WTC11 (cell line): Measurements from ENCODE around the gene ZNF750. TPM values are rescaled to one million over a fixed set of nuclear protein-coding genes. Genes with fewer than 3 reads are reported as not detected.
A peak's percentile ranks its signal among the peaks of the same experiment; 100 is the strongest.

Source experiments
- ATAC-seq: fragments of 200-7000 bp; cut with Tn5 transposase; 2 replicates; pipeline ENCODE4 v1.10.0; 2021; ENCODE audit warnings: mild to moderate bottlenecking, moderate library complexity
- CTCF ChIA-PET: fragments of 300-600 bp; sonication (Branson Sonifier 250); formaldehyde crosslinking; loops from one replicate; lab custom pipeline; 2021; ENCODE audit warnings: antibody characterized with exemption; lab: Charles Lee
- POLR2A ChIA-PET: fragments of 350-600 bp; sonication (Branson Sonifier 250); formaldehyde crosslinking; loops from one replicate; lab custom pipeline; 2021; ENCODE audit warnings: antibody characterized with exemption; lab: Charles Lee
- DNase-seq: peaks from one replicate; pipeline ENCODE4 v3.0.0; 2021; ENCODE audit warnings: low spot score
- H3K27ac Mint-ChIP-seq: 2 replicates; pipeline ENCODE4 v1.8.0; 2021; ENCODE audit warnings: mixed read lengths
- H3K27me3 Mint-ChIP-seq: 2 replicates; pipeline ENCODE4 v1.8.0; 2021; ENCODE audit warnings: low read depth, mild to moderate bottlenecking, moderate library complexity, mixed read lengths
- H3K36me3 Mint-ChIP-seq: 2 replicates; pipeline ENCODE4 v1.8.0; 2021; ENCODE audit warnings: mixed read lengths
- H3K4me1 Mint-ChIP-seq: 2 replicates; pipeline ENCODE4 v1.8.0; 2022; ENCODE audit warnings: mixed read lengths
- H3K4me3 Mint-ChIP-seq: 2 replicates; pipeline ENCODE4 v1.8.0; 2021; ENCODE audit warnings: mild to moderate bottlenecking, moderate library complexity, mixed read lengths
- H3K9me3 Mint-ChIP-seq: 2 replicates; pipeline ENCODE4 v1.8.0; 2021; ENCODE audit warnings: mixed read lengths
- ELF4 ChIP-seq: sonication (generic); formaldehyde crosslinking; IDR thresholded peaks from 2 replicates; pipeline ENCODE4 v1.8.1; 2022; ENCODE audit warnings: low read depth, mild to moderate bottlenecking, moderate library complexity, missing genetic modification reagents
- FOXJ3 ChIP-seq: sonication (generic); formaldehyde crosslinking; IDR thresholded peaks from 2 replicates; pipeline ENCODE4 v1.9.0; 2021; ENCODE audit warnings: missing genetic modification reagents, mild to moderate bottlenecking, borderline replicate concordance
- HMGA2 ChIP-seq: fragments of 250-450 bp; sonication (Bioruptor Pico); IDR thresholded peaks from 2 replicates; pipeline ENCODE4 v1.4.0; 2021; ENCODE audit warnings: mild to moderate bottlenecking, moderate library complexity
- MYBL2 ChIP-seq: sonication (generic); formaldehyde crosslinking; IDR thresholded peaks from 2 replicates; pipeline ENCODE4 v1.8.1; 2023; ENCODE audit warnings: mild to moderate bottlenecking, moderate library complexity, missing genetic modification reagents
- OVOL2 ChIP-seq: fragments of 250-450 bp; sonication (Bioruptor Pico); IDR thresholded peaks from 2 replicates; pipeline ENCODE4 v1.9.0; 2021; ENCODE audit warnings: mild to moderate bottlenecking, borderline replicate concordance
- SMAD4 ChIP-seq: sonication (generic); formaldehyde crosslinking; IDR thresholded peaks from 2 replicates; pipeline ENCODE4 v1.8.0; 2022; ENCODE audit warnings: mild to moderate bottlenecking, missing genetic modification reagents
- ZNF263 ChIP-seq: sonication (generic); formaldehyde crosslinking; IDR thresholded peaks from 2 replicates; pipeline ENCODE4 v1.8.1; 2022; ENCODE audit warnings: low read depth, mild to moderate bottlenecking, moderate library complexity, missing genetic modification reagents
- ZNF425 ChIP-seq: fragments of 250-450 bp; sonication (Bioruptor Pico); conservative IDR thresholded peaks from 2 replicates; pipeline ENCODE4 v1.9.0; 2021; ENCODE audit warnings: mild to moderate bottlenecking
- ZNF532 ChIP-seq: fragments of 250-450 bp; sonication (Bioruptor Pico); IDR thresholded peaks from 2 replicates; pipeline ENCODE4 v1.9.0; 2021; ENCODE audit warnings: mild to moderate bottlenecking, borderline replicate concordance
- total RNA-seq: library from RNA; stranded (reverse); gene quantifications from 3 replicates; pipeline ENCODE4 v1.2.3, GENCODE V29; 2021
- TF ChIP-seq, protein P1 (sequence below): sonication (generic); formaldehyde crosslinking; IDR thresholded peaks from 2 replicates; pipeline ENCODE4 v1.8.0; 2022; ENCODE audit warnings: mild to moderate bottlenecking, missing genetic modification reagents
- TF ChIP-seq, protein P2 (sequence below): fragments of 250-450 bp; sonication (Bioruptor Pico); IDR thresholded peaks from 2 replicates; pipeline ENCODE4 v2.1.2; 2022; ENCODE audit warnings: mild to moderate bottlenecking, moderate library complexity
- TF ChIP-seq, protein P3 (sequence below): fragments of 250-450 bp; sonication (Bioruptor Pico); IDR thresholded peaks from 2 replicates; pipeline ENCODE4 v1.9.0; 2021; ENCODE audit warnings: mild to moderate bottlenecking
- TF ChIP-seq, protein P4 (sequence below): sonication (generic); formaldehyde crosslinking; IDR thresholded peaks from 2 replicates; pipeline ENCODE4 v1.8.1; 2022; ENCODE audit warnings: low read depth, mild to moderate bottlenecking, moderate library complexity, missing genetic modification reagents, borderline replicate concordance

The ZNF750 gene
- total RNA-seq, 1 experiment from 2014 or later, result 0.04 TPM

DNA sequence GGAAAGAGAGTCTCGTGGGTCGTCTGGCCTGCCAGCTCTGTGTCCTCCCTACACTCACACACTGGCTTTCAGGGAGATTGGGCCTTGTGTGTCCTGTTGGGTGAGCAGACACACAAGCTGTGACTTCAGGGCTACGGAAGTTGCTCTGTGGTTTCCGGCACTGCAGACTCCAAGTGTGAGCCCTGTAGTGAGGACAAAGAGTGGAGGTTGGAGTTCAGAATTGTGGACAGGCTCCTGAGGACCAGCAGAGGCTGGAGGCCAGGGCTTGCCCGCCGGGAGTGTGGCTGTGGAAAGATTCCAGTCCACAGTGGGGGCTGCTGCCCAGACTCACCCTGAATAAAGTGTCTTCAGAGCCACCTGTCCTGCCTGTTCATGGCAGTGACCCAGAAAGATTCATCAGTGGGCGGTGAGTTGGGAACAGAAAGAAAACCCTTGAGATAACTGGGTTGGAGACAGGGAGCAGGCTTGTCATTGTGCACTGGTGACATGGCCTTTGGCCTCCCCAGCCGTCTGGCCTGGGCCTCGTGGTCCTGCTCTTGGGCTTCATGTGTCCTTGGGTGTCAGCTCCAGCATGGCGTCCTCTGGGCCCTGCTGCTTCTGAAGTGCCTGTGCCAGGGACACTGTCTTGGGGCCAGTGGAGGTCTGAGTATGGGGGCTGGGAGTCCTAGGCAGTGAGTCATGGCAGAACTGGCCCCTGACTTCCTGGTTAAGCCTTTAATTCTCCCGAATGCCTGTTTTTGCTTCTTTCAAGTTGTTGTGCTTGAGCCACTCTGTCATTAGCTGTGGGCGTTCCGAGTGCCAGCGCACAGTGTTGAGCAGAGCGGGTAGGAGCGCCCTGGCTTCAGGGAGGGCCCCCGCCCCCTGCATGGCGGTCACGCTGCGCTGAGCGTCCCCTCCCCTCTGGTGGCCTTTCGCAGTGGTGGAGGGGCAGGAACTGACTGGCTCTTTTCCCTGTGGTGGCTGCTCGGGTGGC is 19.9 kb upstream of the ZNF750 start:
- H3K27me3 Mint-ChIP-seq, result no peaks in the 10 kb centered on the region
- DNase-seq, result no peak
- CTCF ChIA-PET, result interaction anchor here (1.1 kb wide), 1 partner anchor 78 kb away, joined by 3 read pairs; no protein-coding TSS in a partner anchor
- no peak for TF ChIP-seq ELF4 (CRISPR knock-in tag)
- TF ChIP-seq MYBL2 (CRISPR knock-in tag), result no peak
- H3K27ac Mint-ChIP-seq, result peak overlapping the region; percentile 82
- no peaks in the 10 kb centered on the region for H3K9me3 Mint-ChIP-seq
- no peak overlapping the region for H3K4me3 Mint-ChIP-seq
- peaks cover 16% of the 10 kb centered on the region for H3K4me1 Mint-ChIP-seq
- POLR2A ChIA-PET, result no interaction called here
- peaks cover 6% of the 10 kb centered on the region for H3K36me3 Mint-ChIP-seq
- ATAC-seq, result no peak

- TF ChIP-seq ZNF263 (CRISPR knock-in tag) (no peak), ZNF532 (CRISPR knock-in tag) (no peak), SMAD4 (CRISPR knock-in tag) (no peak), FOXJ3 (no peak), ZNF425 (CRISPR knock-in tag) (no peak), OVOL2 (no peak), HMGA2 (no peak)
- TF ChIP-seq, protein P1, sequence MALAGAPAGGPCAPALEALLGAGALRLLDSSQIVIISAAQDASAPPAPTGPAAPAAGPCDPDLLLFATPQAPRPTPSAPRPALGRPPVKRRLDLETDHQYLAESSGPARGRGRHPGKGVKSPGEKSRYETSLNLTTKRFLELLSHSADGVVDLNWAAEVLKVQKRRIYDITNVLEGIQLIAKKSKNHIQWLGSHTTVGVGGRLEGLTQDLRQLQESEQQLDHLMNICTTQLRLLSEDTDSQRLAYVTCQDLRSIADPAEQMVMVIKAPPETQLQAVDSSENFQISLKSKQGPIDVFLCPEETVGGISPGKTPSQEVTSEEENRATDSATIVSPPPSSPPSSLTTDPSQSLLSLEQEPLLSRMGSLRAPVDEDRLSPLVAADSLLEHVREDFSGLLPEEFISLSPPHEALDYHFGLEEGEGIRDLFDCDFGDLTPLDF (CRISPR knock-in tag), result no peak
- TF ChIP-seq, protein P2, sequence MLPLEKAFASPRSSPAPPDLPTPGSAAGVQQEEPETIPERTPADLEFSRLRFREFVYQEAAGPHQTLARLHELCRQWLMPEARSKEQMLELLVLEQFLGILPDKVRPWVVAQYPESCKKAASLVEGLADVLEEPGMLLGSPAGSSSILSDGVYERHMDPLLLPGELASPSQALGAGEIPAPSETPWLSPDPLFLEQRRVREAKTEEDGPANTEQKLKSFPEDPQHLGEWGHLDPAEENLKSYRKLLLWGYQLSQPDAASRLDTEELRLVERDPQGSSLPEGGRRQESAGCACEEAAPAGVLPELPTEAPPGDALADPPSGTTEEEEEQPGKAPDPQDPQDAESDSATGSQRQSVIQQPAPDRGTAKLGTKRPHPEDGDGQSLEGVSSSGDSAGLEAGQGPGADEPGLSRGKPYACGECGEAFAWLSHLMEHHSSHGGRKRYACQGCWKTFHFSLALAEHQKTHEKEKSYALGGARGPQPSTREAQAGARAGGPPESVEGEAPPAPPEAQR (CRISPR knock-in tag), result no peak
- TF ChIP-seq, protein P3, sequence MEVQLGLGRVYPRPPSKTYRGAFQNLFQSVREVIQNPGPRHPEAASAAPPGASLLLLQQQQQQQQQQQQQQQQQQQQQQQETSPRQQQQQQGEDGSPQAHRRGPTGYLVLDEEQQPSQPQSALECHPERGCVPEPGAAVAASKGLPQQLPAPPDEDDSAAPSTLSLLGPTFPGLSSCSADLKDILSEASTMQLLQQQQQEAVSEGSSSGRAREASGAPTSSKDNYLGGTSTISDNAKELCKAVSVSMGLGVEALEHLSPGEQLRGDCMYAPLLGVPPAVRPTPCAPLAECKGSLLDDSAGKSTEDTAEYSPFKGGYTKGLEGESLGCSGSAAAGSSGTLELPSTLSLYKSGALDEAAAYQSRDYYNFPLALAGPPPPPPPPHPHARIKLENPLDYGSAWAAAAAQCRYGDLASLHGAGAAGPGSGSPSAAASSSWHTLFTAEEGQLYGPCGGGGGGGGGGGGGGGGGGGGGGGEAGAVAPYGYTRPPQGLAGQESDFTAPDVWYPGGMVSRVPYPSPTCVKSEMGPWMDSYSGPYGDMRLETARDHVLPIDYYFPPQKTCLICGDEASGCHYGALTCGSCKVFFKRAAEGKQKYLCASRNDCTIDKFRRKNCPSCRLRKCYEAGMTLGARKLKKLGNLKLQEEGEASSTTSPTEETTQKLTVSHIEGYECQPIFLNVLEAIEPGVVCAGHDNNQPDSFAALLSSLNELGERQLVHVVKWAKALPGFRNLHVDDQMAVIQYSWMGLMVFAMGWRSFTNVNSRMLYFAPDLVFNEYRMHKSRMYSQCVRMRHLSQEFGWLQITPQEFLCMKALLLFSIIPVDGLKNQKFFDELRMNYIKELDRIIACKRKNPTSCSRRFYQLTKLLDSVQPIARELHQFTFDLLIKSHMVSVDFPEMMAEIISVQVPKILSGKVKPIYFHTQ (CRISPR knock-in tag), result no peak
- TF ChIP-seq, protein P4, sequence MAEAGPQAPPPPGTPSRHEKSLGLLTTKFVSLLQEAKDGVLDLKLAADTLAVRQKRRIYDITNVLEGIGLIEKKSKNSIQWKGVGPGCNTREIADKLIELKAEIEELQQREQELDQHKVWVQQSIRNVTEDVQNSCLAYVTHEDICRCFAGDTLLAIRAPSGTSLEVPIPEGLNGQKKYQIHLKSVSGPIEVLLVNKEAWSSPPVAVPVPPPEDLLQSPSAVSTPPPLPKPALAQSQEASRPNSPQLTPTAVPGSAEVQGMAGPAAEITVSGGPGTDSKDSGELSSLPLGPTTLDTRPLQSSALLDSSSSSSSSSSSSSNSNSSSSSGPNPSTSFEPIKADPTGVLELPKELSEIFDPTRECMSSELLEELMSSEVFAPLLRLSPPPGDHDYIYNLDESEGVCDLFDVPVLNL, result no peak
- Mint-ChIP-seq H3K36me3 (peaks cover 17% of the 10 kb centered on the region), H3K27me3 (no peaks in the 10 kb centered on the region), H3K4me3 (no peak overlapping the region), H3K27ac (peak overlapping the region; percentile 83), H3K9me3 (no peaks in the 10 kb centered on the region), H3K4me1 (peaks cover 21% of the 10 kb centered on the region)
- CTCF ChIA-PET, result no interaction called here
- POLR2A ChIA-PET, result no interaction called here
- DNase-seq (no peak), ATAC-seq (no peak)
Measured at GRCh38 chr17:82858376-82859126, 18.7 kb upstream of the ZNF750 start.
